T-helper 17 cell (primary cell): ENCODE measurements around the gene SERPIND1. TPM values are rescaled to one million over a fixed set of nuclear protein-coding genes. Genes with fewer than 3 reads are reported as not detected.
A peak's percentile ranks its signal among the peaks of the same experiment; 100 is the strongest.
"Not testable (repeated sequence)": the region's sequence is repeated elsewhere in the genome, so short reads cannot be mapped to it uniquely, and the experiment has no call there.

Source experiments
- ATAC-seq: fragments of 150-1000 bp; cut with Tn5 transposase; 2 replicates; pipeline ENCODE4 v1.10.0; 2021; ENCODE audit warnings: mild to moderate bottlenecking, moderate library complexity
- DNase-seq, 3 donors: peaks; one replicate each; pipeline versions ENCODE4 v3.0.0 to v3.0.0-alpha.2; 2020 to 2021
- H3K9me3 ChIP-seq: one replicate; pipeline ENCODE4 v1.7.0; 2013; ENCODE audit warnings: low read length, mild to moderate bottlenecking; ENCODE audit not compliant: control insufficient read depth, poor library complexity, severe bottlenecking
- H3K27ac Mint-ChIP-seq: one replicate; pipeline ENCODE4 v1.8.0; 2022; ENCODE audit warnings: mild to moderate bottlenecking, moderate library complexity, mixed read lengths
- H3K27me3 Mint-ChIP-seq: one replicate; pipeline ENCODE4 v1.8.0; 2022; ENCODE audit warnings: mixed read lengths
- H3K36me3 Mint-ChIP-seq: one replicate; pipeline ENCODE4 v1.8.0; 2022; ENCODE audit warnings: low read depth, mixed read lengths
- H3K4me1 Mint-ChIP-seq: one replicate; pipeline ENCODE4 v1.8.0; 2022; ENCODE audit warnings: mild to moderate bottlenecking, mixed read lengths
- H3K4me3 Mint-ChIP-seq: one replicate; pipeline ENCODE4 v1.8.0; 2022; ENCODE audit warnings: mild to moderate bottlenecking, moderate library complexity, mixed read lengths
- total RNA-seq, 4 donors: library from RNA in 2 of 4; stranded (reverse) in 2 of 4; gene quantifications; one replicate each; pipeline ENCODE4 v1.2.3 and lab custom pipeline; 2022 to 2026

SERPIND1 gene
- total RNA-seq (not detected), total RNA-seq (lab: John Stamatoyannopoulos, UW) (0 reads per million in 2 donors)

GRCh38 chr22:20773793-20774212, at the start of gene SERPIND1:
TSS of gene SERPIND1 (plus strand) at chr22:20774113. CDS start at chr22:20779313, 5,200 bp downstream.
- H3K9me3 ChIP-seq: no peaks in the 10 kb centered on the region
- no peak within 1 kb of the TSS for H3K27ac Mint-ChIP-seq
- H3K4me3 Mint-ChIP-seq: no peak within 1 kb of the TSS
- H3K4me1 Mint-ChIP-seq: peaks cover 7% of the 10 kb centered on the region
- H3K27me3 Mint-ChIP-seq: no peaks in the 10 kb centered on the region
- no peaks in the 10 kb centered on the region for H3K36me3 Mint-ChIP-seq
- ATAC-seq (no peak), DNase-seq (no peak)

- Mint-ChIP-seq H3K4me3 (no peak overlapping the region), H3K27me3 (no peaks in the 10 kb centered on the region), H3K27ac (no peak overlapping the region), H3K4me1 (peaks cover 5% of the 10 kb centered on the region), H3K36me3 (peaks cover 3% of the 10 kb centered on the region)
- no peak for ATAC-seq
- no peak for DNase-seq
- no peaks in the 10 kb centered on the region for H3K9me3 ChIP-seq
Measured at GRCh38 chr22:20724676-20725454, 49.0 kb upstream of the SERPIND1 start.

GRCh38 chr22:20725987-20726558, 47.8 kb upstream of the SERPIND1 start:
- DNase-seq (no peak), ATAC-seq (no peak)
- no peaks in the 10 kb centered on the region for H3K27me3 Mint-ChIP-seq
- no peak overlapping the region for H3K4me3 Mint-ChIP-seq
- no peaks in the 10 kb centered on the region for H3K9me3 ChIP-seq
- peaks cover 5% of the 10 kb centered on the region for H3K4me1 Mint-ChIP-seq
- peak overlapping the region; percentile 21 for H3K27ac Mint-ChIP-seq
- H3K36me3 Mint-ChIP-seq: peaks cover 3% of the 10 kb centered on the region

GRCh38 chr22:20727118-20728015, 46.5 kb upstream of the SERPIND1 start:
- H3K36me3 Mint-ChIP-seq: peaks cover 4% of the 10 kb centered on the region
- no peak overlapping the region for H3K4me3 Mint-ChIP-seq

GRCh38 chr22:20728523-20729190, 45.3 kb upstream of the SERPIND1 start:
- DNase-seq: no peak
- H3K27me3 Mint-ChIP-seq: no peaks in the 10 kb centered on the region
- peaks cover 5% of the 10 kb centered on the region for H3K36me3 Mint-ChIP-seq
- no peak for ATAC-seq
- peaks cover 2% of the 10 kb centered on the region for H3K4me1 Mint-ChIP-seq
- H3K27ac Mint-ChIP-seq: no peak overlapping the region
- no peaks in the 10 kb centered on the region for H3K9me3 ChIP-seq
- H3K4me3 Mint-ChIP-seq: no peak overlapping the region

More at GRCh38 chr22:20727118-20728015, 46.5 kb upstream of the SERPIND1 start:
- Mint-ChIP-seq H3K27me3 (no peaks in the 10 kb centered on the region), H3K4me1 (peaks cover 2% of the 10 kb centered on the region), H3K27ac (no peak overlapping the region)
- no peaks in the 10 kb centered on the region for H3K9me3 ChIP-seq
- DNase-seq (no peak), ATAC-seq (no peak)

GRCh38 chr22:20729194-20729593, 44.7 kb upstream of the SERPIND1 start:
- H3K4me1 Mint-ChIP-seq: peaks cover 2% of the 10 kb centered on the region
- no peaks in the 10 kb centered on the region for H3K9me3 ChIP-seq
- no peaks in the 10 kb centered on the region for H3K27me3 Mint-ChIP-seq
- no peak for ATAC-seq
- H3K4me3 Mint-ChIP-seq: no peak overlapping the region
- DNase-seq: no peak
- H3K36me3 Mint-ChIP-seq: peaks cover 5% of the 10 kb centered on the region
- H3K27ac Mint-ChIP-seq: no peak overlapping the region

GRCh38 chr22:20732431-20732830, 41.5 kb upstream of the SERPIND1 start:
- ATAC-seq, H3K4me1 Mint-ChIP-seq, H3K27me3 Mint-ChIP-seq, H3K9me3 ChIP-seq, H3K4me3 Mint-ChIP-seq, DNase-seq, H3K36me3 Mint-ChIP-seq: not testable (repeated sequence)
- H3K27ac Mint-ChIP-seq: peak overlapping the region; percentile 24

GRCh38 chr22:20735356-20736162, 38.4 kb upstream of the SERPIND1 start:
- H3K4me1 Mint-ChIP-seq, H3K27me3 Mint-ChIP-seq, H3K36me3 Mint-ChIP-seq, H3K9me3 ChIP-seq, DNase-seq, ATAC-seq: not testable (repeated sequence)
- Mint-ChIP-seq H3K4me3 (peak overlapping the region; percentile 59), H3K27ac (peak overlapping the region; percentile 74)

GRCh38 chr22:20736891-20737290, 37.0 kb upstream of the SERPIND1 start:
- H3K9me3 ChIP-seq, H3K4me3 Mint-ChIP-seq, ATAC-seq, H3K27me3 Mint-ChIP-seq, DNase-seq, H3K4me1 Mint-ChIP-seq: not testable (repeated sequence)
- Mint-ChIP-seq H3K27ac (peak overlapping the region; percentile 14), H3K36me3 (peaks cover 12% of the 10 kb centered on the region)

GRCh38 chr22:20738394-20739089, 35.4 kb upstream of the SERPIND1 start:
- no peak for ATAC-seq
- H3K9me3 ChIP-seq: no peaks in the 10 kb centered on the region
- no peak for DNase-seq
- peaks cover 5% of the 10 kb centered on the region for H3K4me1 Mint-ChIP-seq
- H3K4me3 Mint-ChIP-seq: no peak overlapping the region
- peaks cover 10% of the 10 kb centered on the region for H3K36me3 Mint-ChIP-seq
- peak overlapping the region; percentile 67 for H3K27ac Mint-ChIP-seq
- no peaks in the 10 kb centered on the region for H3K27me3 Mint-ChIP-seq

GRCh38 chr22:20740222-20740951, 33.5 kb upstream of the SERPIND1 start:
- Mint-ChIP-seq H3K4me3 (no peak overlapping the region), H3K27me3 (no peaks in the 10 kb centered on the region), H3K27ac (peak overlapping the region; percentile 6), H3K4me1 (peaks cover 5% of the 10 kb centered on the region), H3K36me3 (peaks cover 10% of the 10 kb centered on the region)
- DNase-seq (no peak), ATAC-seq (no peak)
- H3K9me3 ChIP-seq: no peaks in the 10 kb centered on the region
